Aorta (tissue), 5 donors: ENCODE measurements around the gene ANKH. TPM values are rescaled to one million over a fixed set of nuclear protein-coding genes. Genes with fewer than 3 reads are reported as not detected.
"Not testable (repeated sequence)": the region's sequence is repeated elsewhere in the genome, so short reads cannot be mapped to it uniquely, and the experiment has no call there.

Experiments
- ATAC-seq: fragments of 200-7000 bp; cut with Tn5 transposase; one replicate; pipeline ENCODE4 v1.9.1; 2022; ENCODE audit warnings: moderate library complexity; ENCODE audit not compliant: low FRiP score
- DNase-seq, 2 donors: peaks; one replicate each; pipeline ENCODE4 v3.0.0-alpha.2; 2020
- H3K27ac ChIP-seq, 2 donors: one replicate each; pipeline ENCODE4 v1.5.1; 2013; ENCODE audit warnings: low read length in 2 of 2, mild to moderate bottlenecking in 2 of 2, moderate library complexity in 2 of 2, control low read depth in 1 of 2, inconsistent platforms in 1 of 2, low read depth in 1 of 2
- H3K27me3 ChIP-seq, 2 donors: one replicate each; pipeline ENCODE4 v1.6.1; 2013; ENCODE audit warnings: control low read depth in 1 of 2, low read length in 1 of 2, mild to moderate bottlenecking in 1 of 2, moderate library complexity in 1 of 2; ENCODE audit not compliant: insufficient read depth in 2 of 2, control insufficient read depth in 1 of 2
- H3K36me3 ChIP-seq, 2 donors: one replicate each; pipeline ENCODE4 v1.6.1; 2013; ENCODE audit warnings: control low read depth in 1 of 2, low read length in 1 of 2, mild to moderate bottlenecking in 1 of 2; ENCODE audit not compliant: insufficient read depth in 2 of 2, control insufficient read depth in 1 of 2
- H3K4me1 ChIP-seq, 2 donors: one replicate each; pipeline ENCODE4 v1.6.1; 2013; ENCODE audit warnings: low read length in 2 of 2, control low read depth in 1 of 2, mild to moderate bottlenecking in 1 of 2, moderate library complexity in 1 of 2; ENCODE audit not compliant: insufficient read depth in 2 of 2, control insufficient read depth in 1 of 2
- H3K4me3 ChIP-seq, 2 donors: one replicate each; pipeline ENCODE4 v1.5.1; 2013; ENCODE audit warnings: low read length in 2 of 2, control low read depth in 1 of 2, mild to moderate bottlenecking in 1 of 2
- H3K9me3 ChIP-seq: one replicate; pipeline ENCODE4 v1.6.1; 2013; ENCODE audit warnings: mild to moderate bottlenecking, low read length; ENCODE audit not compliant: control insufficient read depth
- WGBS, 2 donors: extraction: QIAGEN DNeasy Blood & Tissue Kit; methylation state at CpG; one replicate each; pipeline ENCODE4 v1.1.7; 2013; 5-methylcytosine and 5-hydroxymethylcytosine counted together
- intact Hi-C, 2 donors: fragments of 100-400 bp; cut with DNase I; formaldehyde crosslinking; loops; one replicate each; pipeline versions ENCODE4 v1.14.2 to v1.15.0; 2022
- long read RNA-seq, 2 donors: library from polyadenylated mRNA; unstranded; transcript quantifications; one replicate each; pipeline ENCODE4 v2.0.0, GENCODE V29; 2020 to 2021
- polyA plus RNA-seq, 2 donors: library from polyadenylated mRNA; stranded (reverse); fragments of 200-250 nt; gene quantifications; one replicate each; pipeline ENCODE4 v1.2.3, GENCODE V29; 2013
- total RNA-seq, 2 donors: library from RNA; stranded (reverse); fragmentation: NEBNext Ultra II Directional; extraction: Animal tissue kit (Norgen Biotek cat#: 25700); gene quantifications; one replicate each; pipeline ENCODE4 v1.2.1, GENCODE V29; 2021
- donor health status: healthy with polysubstance abuse.
- donor health status: Bipolar disorder and iron deficiency.
- donor health status: DM: no; HTN: no; CAD: no.
- donor health status: DM: no; HTN: no; CAD: no.
- donor health status: DM: yes; HTN: yes; CAD: no.

The ANKH gene
- total RNA-seq: 100 to 1,000 TPM; 200 to 257 TPM
- polyA plus RNA-seq: 100 to 1,000 TPM in 1 of 2 donors, 10 to 100 TPM in 1; 63.7 to 135 TPM
- long read RNA-seq, donor 1, full-length matches to known transcripts: 15 of 182 reads
- long read RNA-seq, donor 1, partial matches to known transcripts: 54 of 182 reads
- long read RNA-seq, donor 1, other reads (novel, unspliced or antisense): 113 of 182 reads
- long read RNA-seq, donor 2, full-length matches to known transcripts: 55 of 127 reads
- long read RNA-seq, donor 2, partial matches to known transcripts: 12 of 127 reads
- long read RNA-seq, donor 2, other reads (novel, unspliced or antisense): 60 of 127 reads

- 1% methylated on average over 52 to 115 of the region's 115 CpGs for WGBS, 2 donors
- intact Hi-C loops: loop anchor here (2.0 to 10.0 kb wide), 6 partner anchors 44 to 187 kb away; no protein-coding TSS in a partner anchor
- no peaks in the 10 kb centered on the region for H3K27me3 ChIP-seq
- H3K36me3 ChIP-seq: no peaks in the 10 kb centered on the region
- no peaks in the 10 kb centered on the region for H3K4me1 ChIP-seq
- H3K9me3 ChIP-seq: no peaks in the 10 kb centered on the region
- DNase-seq: peak; percentile 89 to 92
- H3K27ac ChIP-seq: peak within 1 kb of the TSS; percentile 69 to 78
- peak within 1 kb of the TSS; percentile 85 to 97 for H3K4me3 ChIP-seq
- ATAC-seq: peak; percentile 93
Measured at GRCh38 chr5:14871214-14872069, at the start of gene ANKH. ANKH (minus strand) TSS chr5:14871778; CDS start chr5:14871447, 331 bp downstream.

- DNase-seq: no peak
- intact Hi-C loops: no loop called here
- Histone ChIP-seq H3K9me3 (no peaks in the 10 kb centered on the region), H3K36me3 (no peaks in the 10 kb centered on the region), H3K4me3 (no peak overlapping the region), H3K27ac (no peak overlapping the region), H3K27me3 (no peaks in the 10 kb centered on the region), H3K4me1 (no peaks in the 10 kb centered on the region)
- no peak for ATAC-seq
- WGBS, 2 donors: 82 to 87% methylated on average over 3 of the region's 3 CpGs
Measured at GRCh38 chr5:14920121-14920520, 48.5 kb upstream of the ANKH start.

- H3K4me1 ChIP-seq, H3K27ac ChIP-seq, DNase-seq, H3K9me3 ChIP-seq, H3K27me3 ChIP-seq, H3K36me3 ChIP-seq, intact Hi-C loops, H3K4me3 ChIP-seq, ATAC-seq: not testable (repeated sequence)
- 95 to 97% methylated on average over 2 of the region's 2 CpGs for WGBS, 2 donors
Measured at GRCh38 chr5:14919106-14919505, 47.5 kb upstream of the ANKH start.

- H3K9me3 ChIP-seq: no peaks in the 10 kb centered on the region
- H3K27me3 ChIP-seq: no peaks in the 10 kb centered on the region
- ATAC-seq (no peak), DNase-seq (no peak)
- H3K27ac ChIP-seq: no peak overlapping the region
- H3K4me1 ChIP-seq: no peaks in the 10 kb centered on the region
- intact Hi-C loops: no loop called here
- 89% methylated on average over 2 of the region's 2 CpGs for WGBS, 2 donors
- H3K4me3 ChIP-seq: no peak overlapping the region
- H3K36me3 ChIP-seq: no peaks in the 10 kb centered on the region
Measured at GRCh38 chr5:14917719-14918118, 46.1 kb upstream of the ANKH start.

- ATAC-seq (no peak), DNase-seq (no peak)
- Histone ChIP-seq H3K9me3 (no peaks in the 10 kb centered on the region), H3K4me3 (no peak overlapping the region), H3K27me3 (no peaks in the 10 kb centered on the region), H3K4me1 (no peaks in the 10 kb centered on the region), H3K27ac (no peak overlapping the region), H3K36me3 (no peaks in the 10 kb centered on the region)
- intact Hi-C loops: no loop called here
- 80 to 83% methylated on average over 10 of the region's 10 CpGs for WGBS, 2 donors
Measured at GRCh38 chr5:14915291-14915952, 43.8 kb upstream of the ANKH start.

- ATAC-seq (no peak), DNase-seq (no peak)
- WGBS, 2 donors: 90 to 91% methylated on average over 8 of the region's 8 CpGs
- no peaks in the 10 kb centered on the region for H3K4me1 ChIP-seq
- no peaks in the 10 kb centered on the region for H3K9me3 ChIP-seq
- no peak overlapping the region for H3K27ac ChIP-seq
- no peaks in the 10 kb centered on the region for H3K36me3 ChIP-seq
- H3K4me3 ChIP-seq: no peak overlapping the region
- intact Hi-C loops: no loop called here
- no peaks in the 10 kb centered on the region for H3K27me3 ChIP-seq
Measured at GRCh38 chr5:14914623-14915260, 43.2 kb upstream of the ANKH start.

- no peak for ATAC-seq
Measured at GRCh38 chr5:14914193-14914592, 42.6 kb upstream of the ANKH start.

GRCh38 chr5:14913096-14913495 lies 41.5 kb upstream of the ANKH start:
- no peak for DNase-seq
- Histone ChIP-seq H3K36me3 (no peaks in the 10 kb centered on the region), H3K27ac (no peak overlapping the region), H3K4me3 (no peak overlapping the region), H3K27me3 (no peaks in the 10 kb centered on the region), H3K9me3 (no peaks in the 10 kb centered on the region), H3K4me1 (no peaks in the 10 kb centered on the region)
- intact Hi-C loops: no loop called here
- WGBS, 2 donors: 70 to 72% methylated on average over 5 of the region's 5 CpGs
- ATAC-seq: no peak

More at GRCh38 chr5:14914193-14914592, 42.6 kb upstream of the ANKH start:
- no peak overlapping the region for H3K4me3 ChIP-seq
- intact Hi-C loops: no loop called here
- no peaks in the 10 kb centered on the region for H3K36me3 ChIP-seq
- DNase-seq: no peak
- no peaks in the 10 kb centered on the region for H3K4me1 ChIP-seq
- no peaks in the 10 kb centered on the region for H3K9me3 ChIP-seq
- 85 to 94% methylated on average over 5 to 7 of the region's 7 CpGs for WGBS, 2 donors
- no peaks in the 10 kb centered on the region for H3K27me3 ChIP-seq
- no peak overlapping the region for H3K27ac ChIP-seq
